HG02642 (cell line): ENCODE measurements around the gene ANKS1A.
"Not testable (repeated sequence)": the region's sequence is repeated elsewhere in the genome, so short reads cannot be mapped to it uniquely, and the experiment has no call there.

Source experiments
- ATAC-seq: cut with Tn5 transposase; IDR thresholded peaks from one replicate; pipeline ENCODE4 v1.9.1; 2021; ENCODE audit warnings: mild to moderate bottlenecking; ENCODE audit not compliant: unreplicated experiment, poor library complexity

The ANKS1A gene

GRCh38 chr6:35138191-35138590, 249.1 kb downstream of the ANKS1A start:
- not testable (repeated sequence) for ATAC-seq

DNA sequence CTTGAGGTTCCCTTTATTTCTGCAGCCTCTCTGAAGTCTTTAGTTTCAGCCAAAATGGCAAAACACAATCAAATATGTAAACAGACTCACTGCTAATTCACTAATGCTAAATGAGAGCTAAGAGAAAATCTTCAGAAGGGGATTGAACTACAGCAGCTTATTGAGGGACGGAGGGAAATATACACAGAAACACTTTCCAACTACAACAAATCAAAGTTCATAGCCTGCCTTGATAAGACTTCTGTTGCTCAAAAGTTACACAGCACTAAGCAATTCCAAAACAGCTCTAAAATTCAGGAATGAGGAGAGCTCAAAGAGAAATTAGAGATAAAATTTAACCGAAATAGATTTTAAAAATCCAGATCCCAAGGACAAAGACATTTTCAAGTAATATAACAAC, 250.4 kb downstream of the ANKS1A start:
- no peak for ATAC-seq

DNA sequence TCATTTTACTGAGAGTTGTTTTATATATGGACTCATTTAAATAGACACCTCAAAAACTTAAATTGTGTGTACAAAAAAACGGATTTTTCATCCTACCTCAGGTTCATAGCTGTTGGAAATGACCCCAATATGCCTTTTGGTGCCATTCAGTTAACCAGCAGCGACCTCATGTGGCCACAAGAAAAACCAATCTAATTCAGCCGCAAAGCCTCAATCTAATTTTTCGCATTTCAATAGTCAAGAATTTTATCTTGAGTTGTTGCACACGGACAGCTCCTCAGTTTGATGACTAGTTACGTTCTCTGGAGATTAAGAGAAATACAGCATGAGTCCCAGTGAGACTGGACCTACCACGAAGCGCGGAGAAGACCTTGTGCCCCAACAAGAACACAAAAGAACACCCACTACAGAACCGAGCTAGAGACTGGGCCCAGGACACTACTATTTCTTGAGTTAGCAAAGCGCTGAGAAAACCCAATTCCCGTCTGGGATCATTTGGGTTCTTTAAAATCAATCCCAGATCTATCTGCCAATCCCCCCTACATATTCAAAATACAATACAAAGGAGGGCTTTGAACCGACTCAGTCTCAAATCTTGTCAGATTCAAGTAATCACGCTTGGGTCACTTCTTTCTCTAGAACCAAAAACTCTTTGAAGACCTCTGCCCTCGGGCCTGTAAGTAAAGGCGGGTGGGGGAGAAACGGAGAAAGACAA, 251.0 kb downstream of the ANKS1A start:
- no peak for ATAC-seq

DNA sequence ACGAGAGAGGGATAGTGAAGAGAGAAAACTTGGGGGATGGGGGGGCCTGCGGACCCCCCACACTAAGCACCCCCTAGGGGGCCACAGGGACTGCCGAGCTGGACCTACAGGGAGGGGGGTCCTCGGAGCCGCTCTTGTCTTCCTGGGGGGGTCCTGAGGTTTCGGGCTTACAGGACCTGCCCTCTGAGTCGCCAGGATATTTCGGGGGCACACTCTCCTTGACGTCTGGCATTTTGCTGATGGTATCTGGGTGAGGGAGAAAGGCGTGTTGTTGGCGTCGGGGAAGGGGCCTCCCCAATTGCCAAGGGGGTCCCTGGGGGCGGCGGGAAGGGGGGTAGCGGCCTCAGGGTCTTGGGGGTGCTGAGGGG, 251.6 kb downstream of the ANKS1A start:
- no peak for ATAC-seq
